GM21786 (cell line): ENCODE data around the gene ALDH1L2.
"Not testable (repeated sequence)": the region's sequence is repeated elsewhere in the genome, so short reads cannot be mapped to it uniquely, and the experiment has no call there.

Experiments
- ATAC-seq: cut with Tn5 transposase; IDR thresholded peaks from one replicate; pipeline ENCODE4 v1.9.1; 2021; ENCODE audit not compliant: unreplicated experiment

Gene ALDH1L2

DNA sequence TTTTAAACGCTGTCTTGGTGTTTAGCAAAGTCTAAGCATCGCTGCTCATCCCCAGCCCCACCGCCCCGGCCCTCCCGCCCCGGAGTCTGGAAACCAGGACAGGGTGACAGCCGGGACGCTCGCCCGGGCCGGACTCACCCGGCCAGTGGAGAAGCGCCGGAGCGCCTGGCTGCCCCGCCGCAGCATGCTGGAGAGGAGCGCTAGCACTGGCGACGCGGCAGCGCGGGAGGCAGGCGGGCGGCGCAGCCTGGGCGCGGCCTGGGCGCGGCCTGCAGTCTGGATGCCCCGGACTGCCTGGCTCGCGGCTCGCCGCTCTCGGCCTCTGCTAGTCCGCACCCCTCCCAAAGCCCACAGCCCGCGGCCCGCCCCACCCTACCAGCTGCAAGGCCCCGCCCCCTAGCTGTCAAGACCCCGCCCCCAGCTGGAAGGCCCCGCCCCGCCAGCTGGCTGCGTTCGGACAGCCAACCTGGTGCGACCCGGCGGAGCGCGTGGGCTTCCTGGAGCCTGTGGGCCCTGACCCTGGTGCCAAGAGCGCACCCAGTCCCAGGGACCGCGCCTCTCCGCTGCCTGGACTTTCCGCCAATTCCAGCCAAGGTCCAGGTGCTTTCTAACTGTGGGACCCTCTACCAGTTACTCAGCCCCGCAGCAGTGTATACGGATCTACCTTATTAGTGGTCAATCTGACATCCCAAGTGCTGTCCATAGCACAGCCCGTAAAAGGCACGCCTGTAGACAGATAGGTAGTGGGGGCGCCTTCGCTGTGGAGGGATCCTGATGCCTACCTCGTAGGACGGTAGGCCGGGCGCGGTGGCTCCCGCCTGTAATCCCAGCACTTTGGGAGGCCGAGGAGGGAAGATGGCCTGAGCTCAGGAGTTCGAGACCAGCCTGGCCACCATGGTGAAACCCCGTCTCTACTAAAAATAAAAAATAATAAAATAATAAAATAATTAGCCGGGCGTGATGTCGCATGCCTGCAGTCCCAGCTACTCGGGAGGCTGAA, at the start of gene ALDH1L2:
Gene ALDH1L2 (minus strand): TSS at position 208 of the 1,000 bp plus-strand sequence. CDS start 22 bp downstream, at position 186.
- peak; percentile 78 for ATAC-seq

DNA sequence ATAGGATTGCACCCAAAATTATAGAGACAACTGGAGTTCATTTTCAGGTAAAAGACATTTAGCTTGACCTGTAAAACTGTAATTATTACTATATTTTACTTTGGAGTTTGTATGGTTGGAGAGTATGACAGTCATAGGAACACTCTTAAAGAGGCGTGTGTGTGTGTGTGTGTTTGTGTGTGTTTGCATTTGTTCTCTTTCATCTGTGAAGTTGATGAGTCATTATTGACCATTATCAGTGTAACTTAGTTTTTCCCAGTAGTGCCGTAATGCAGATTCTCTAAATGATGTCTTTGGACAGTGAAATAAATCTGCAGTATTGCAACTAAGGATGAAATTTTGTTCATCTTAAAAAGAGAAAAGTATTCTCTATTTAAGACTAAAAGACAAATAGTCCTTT, 36.3 kb upstream of the ALDH1L2 start:
- ATAC-seq, result no peak

DNA sequence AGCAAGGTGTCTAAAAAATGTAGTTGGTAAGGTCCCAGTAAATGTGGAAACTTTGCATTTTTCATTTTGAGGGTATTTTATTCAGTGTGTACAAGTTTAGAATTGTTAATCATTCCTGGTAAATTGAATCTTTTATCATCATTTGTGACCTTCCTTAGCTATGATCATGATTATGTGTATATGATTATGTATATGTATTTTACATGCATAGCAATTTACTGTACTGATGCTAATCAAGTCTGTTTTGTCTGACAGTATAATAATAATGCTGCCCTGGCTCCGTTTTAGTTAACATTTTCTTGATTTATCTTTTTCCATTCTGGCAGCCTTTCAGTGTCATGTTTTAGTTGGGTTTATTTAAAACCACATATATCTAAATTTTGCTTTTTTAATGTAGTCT, 32.7 kb upstream of the ALDH1L2 start:
- ATAC-seq, result no peak

GRCh38 chr12:105113094-105113493, 28.8 kb upstream of the ALDH1L2 start:
- no peak for ATAC-seq

DNA sequence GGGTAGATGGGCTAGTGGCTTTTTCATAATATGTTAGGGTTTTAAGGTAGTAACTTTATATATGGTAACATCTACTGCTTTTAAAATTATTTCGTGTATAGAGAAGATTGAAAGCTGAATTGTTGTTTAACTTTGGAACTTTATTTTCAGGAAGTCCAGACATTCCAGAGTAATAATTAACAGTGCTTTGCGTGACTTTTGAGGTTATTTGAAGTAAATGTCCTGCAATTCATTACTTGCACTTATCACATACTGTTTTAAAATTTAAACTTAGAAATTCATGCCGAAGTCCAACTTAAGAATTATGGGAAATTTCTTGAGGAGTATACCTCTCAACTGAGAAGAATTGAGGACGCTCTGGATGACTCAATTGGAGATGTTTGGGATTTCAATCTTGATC, 26.6 kb upstream of the ALDH1L2 start:
- ATAC-seq, result no peak

DNA sequence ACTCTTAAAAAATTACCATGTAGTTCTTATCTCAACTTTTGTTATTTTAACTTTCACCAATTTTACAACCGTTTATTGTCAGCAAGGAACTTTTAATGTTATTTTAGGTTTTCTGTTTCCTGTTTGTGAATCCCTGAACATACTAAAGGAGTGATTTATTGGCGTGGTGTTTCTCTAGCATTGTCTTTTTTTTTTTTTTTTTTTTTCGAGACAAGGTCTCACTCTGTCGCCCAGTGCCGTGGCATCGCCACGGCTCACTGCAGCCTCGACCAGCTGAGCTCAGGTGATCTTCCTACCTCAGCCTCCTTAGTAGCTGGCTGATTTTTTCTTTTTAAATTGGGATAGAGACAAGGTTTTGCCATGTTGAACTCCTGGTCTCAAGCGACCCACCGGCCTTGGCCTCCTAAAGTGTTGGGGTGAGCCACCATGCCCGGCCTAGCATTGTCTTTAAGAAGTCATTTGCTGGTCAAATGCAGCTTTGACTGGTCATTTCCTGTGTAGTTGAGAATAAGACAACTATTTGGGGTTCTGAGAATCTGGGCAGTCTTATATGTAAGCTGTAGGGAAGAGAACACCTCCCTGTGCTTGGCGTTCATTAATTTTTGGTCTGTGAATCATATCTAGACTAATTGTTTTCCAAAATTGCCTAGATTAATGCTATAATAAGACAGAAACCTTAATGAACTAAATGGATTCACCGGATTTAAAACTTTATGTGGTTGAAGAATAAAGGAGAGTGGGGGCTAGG, 25.4 kb upstream of the ALDH1L2 start:
- peak; percentile 37 for ATAC-seq

DNA sequence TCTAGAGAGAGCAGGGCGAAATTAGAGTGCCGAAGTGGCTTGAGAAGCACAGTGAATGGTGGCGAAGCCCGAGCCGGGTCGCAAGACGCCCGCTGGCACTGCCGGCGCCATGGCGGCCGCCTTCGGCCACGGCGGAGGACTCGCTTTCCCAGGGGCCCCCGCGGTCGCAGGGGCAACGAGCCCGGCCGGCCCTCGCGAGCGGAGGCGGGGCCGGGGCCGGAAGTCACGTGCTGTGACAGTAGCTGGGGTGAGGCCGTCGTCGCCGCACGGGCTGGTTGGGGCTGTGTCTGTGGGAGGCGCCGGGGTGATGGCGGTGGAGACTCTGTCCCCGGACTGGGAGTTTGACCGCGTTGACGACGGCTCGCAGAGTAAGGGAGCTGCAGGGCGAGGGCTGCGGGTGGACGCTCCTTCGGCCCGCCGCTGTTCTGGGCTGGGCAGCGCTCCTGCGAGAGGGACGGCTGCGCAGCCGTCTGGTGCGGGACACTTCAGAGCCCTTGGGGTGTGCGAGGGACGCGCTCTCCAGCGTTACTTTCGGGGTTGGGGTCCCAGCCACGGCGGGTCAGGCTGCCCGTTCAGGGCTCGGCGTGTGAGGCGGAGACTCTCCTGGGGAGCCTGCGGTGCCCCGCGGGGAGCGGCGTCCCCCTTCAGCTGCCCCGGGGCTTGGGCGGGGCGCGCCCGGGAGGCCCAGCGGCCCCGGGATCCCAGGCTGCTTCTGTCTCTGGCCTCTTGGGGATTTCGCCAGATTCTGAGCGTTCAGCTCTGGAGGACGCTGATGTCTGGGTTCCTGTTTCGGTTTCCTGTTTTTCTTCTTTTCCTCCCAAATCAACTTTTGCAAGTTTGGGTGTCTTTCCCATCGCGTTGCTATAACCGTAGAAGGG, 23.5 kb upstream of the ALDH1L2 start, which contains the start of gene WASHC4:
Gene WASHC4 (plus strand): TSS at position 238 of the 878 bp plus-strand sequence. CDS start 70 bp downstream, at position 308.
- peak; percentile 84 for ATAC-seq

DNA sequence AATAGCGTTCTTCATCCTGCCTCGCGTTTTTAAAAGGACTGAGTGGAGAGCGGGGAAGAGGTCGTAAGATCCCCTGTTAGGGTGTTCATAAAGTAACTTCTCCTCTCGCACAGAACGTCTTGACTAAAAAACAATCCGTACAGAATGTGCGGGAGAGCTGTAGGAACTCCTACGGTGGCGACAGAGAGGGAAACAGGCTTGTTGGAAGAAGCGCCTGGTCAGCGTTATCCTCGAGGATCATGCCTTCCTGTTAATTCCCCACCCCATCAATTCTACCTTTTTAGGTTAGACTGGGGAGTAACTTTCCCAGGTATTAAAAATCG, 22.9 kb upstream of the ALDH1L2 start:
- peak; percentile 11 for ATAC-seq

- ATAC-seq, result no peak
These were observed 22.4 kb upstream of the ALDH1L2 start for GRCh38 chr12:105106621-105107020.

DNA sequence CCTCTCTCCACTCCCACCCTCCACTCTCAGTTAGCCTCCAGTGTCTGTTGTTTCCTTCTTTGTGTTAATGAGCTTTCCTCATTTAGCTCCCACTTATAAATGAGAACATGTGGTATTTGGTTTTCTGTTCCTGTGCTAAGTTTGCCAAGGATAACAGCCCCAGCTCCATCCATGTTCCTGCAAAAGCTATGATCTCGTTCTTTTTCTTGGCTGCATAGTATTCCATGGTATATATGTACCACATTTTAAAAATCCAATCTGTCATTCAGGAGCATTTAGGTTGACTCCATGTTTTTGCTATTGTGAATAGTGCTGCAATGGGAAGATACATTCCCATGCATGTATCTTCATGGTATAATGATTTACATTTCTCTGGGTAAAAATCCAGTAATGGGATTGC, 20.5 kb upstream of the ALDH1L2 start:
- ATAC-seq, result no peak

GRCh38 chr12:105102673-105103072, 18.4 kb upstream of the ALDH1L2 start:
- no peak for ATAC-seq

- no peak for ATAC-seq
These were observed 16.7 kb upstream of the ALDH1L2 start for GRCh38 chr12:105100998-105101397.

DNA sequence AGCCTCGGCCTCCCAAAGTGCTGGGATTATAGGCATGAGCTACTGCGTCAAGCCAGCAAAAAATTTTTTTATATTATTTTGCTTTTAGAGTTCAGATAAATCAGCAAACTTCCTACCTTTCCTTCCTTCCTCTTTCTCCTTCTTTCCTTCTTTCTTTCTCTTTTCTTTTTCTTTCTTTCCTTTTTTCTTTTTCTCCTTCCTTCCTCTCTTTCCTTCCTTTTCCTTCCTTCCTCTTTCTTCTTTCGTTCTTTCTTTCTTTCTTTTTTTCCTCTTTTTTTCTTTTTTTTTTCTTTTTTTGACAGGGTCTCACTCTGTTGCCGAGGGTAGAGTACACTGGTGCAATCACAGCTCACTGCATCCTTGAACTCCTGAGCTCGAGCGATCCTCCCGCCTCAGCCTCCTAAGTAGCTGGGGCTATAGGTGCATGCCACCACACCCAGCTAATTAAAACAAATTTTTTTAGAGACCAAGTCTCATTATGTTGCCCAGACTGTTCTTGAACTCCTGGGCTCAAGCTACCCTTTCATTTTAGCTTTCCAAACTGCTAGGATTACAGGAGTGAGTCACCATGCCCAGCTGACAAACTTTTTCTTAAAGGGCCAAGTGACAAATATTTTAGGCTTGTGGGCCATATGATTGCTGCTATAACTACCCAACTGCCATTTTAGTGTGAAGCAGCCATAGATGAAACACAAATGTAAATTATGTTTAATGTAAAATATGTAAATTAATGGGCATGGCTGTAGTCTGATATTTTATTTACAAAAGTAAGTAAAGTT, 16.1 kb upstream of the ALDH1L2 start:
- ATAC-seq, result no peak

GRCh38 chr12:105099356-105099755, 15.1 kb upstream of the ALDH1L2 start:
- no peak for ATAC-seq

- not testable (repeated sequence) for ATAC-seq
These were observed 11.1 kb upstream of the ALDH1L2 start for GRCh38 chr12:105095338-105095737.

- no peak for ATAC-seq
These were observed 8.1 kb upstream of the ALDH1L2 start for GRCh38 chr12:105092336-105092735.

- no peak for ATAC-seq
These were observed 7.4 kb upstream of the ALDH1L2 start for GRCh38 chr12:105091476-105092206.

DNA sequence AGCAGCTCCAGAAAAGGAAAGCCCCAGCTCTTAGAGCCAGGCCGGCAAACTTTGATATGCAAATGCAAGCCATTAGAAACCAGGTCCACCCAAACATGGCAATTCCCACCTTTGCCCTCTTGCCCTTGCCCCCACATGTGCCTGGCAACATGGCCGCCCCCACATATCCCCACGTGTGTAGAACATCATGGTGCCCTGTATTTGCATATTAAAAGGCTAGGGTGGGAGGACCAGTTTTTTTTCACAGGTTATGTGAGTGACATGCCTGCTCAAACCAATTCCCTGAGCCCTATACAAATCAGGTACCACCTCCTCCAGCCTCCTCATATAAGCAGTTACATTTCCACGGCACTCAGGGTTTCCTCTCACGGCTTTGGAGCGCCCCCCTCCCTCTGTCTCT, 6.1 kb upstream of the ALDH1L2 start:
- no peak for ATAC-seq

GRCh38 chr12:105089817-105090216, 5.6 kb upstream of the ALDH1L2 start:
- no peak for ATAC-seq
